Inferior parietal cortex (tissue), 1 donor: ENCODE data around the gene ANKRD20A1.
"Not testable (repeated sequence)": the region's sequence is repeated elsewhere in the genome, so short reads cannot be mapped to it uniquely, and the experiment has no call there.

Experiments used
- DNase-seq: peaks from one replicate; pipeline ENCODE4 v3.0.0-alpha.2; 2016; ENCODE audit errors: extremely low spot score

Gene ANKRD20A1

GRCh38 chr9:67858871-67859270, at the start of gene ANKRD20A1:
TSS of gene ANKRD20A1 (plus strand) at chr9:67858931. CDS start at chr9:67859427, 496 bp downstream.
- DNase-seq, result not testable (repeated sequence)

- not testable (repeated sequence) for DNase-seq
Measured at GRCh38 chr9:67832088-67832487, 26.6 kb upstream of the ANKRD20A1 start.
